Neural crest cell (in vitro differentiated cells): ENCODE results near the gene BAMBI. TPM values are rescaled to one million over a fixed set of nuclear protein-coding genes. Genes with fewer than 3 reads are reported as not detected.
A peak's percentile ranks its signal among the peaks of the same experiment; 100 is the strongest.

Source experiments
- DNase-seq: peaks from one replicate; pipeline ENCODE4 v3.0.0; 2021; ENCODE audit warnings: low read depth, mixed read lengths, low spot score
- H3K27ac Mint-ChIP-seq: one replicate; pipeline ENCODE4 v1.8.0; 2021; ENCODE audit warnings: mild to moderate bottlenecking, mixed read lengths; ENCODE audit not compliant: unreplicated experiment
- H3K27me3 Mint-ChIP-seq: 2 replicates; pipeline ENCODE4 v1.8.0; 2021; ENCODE audit warnings: low read depth, mild to moderate bottlenecking, mixed read lengths
- H3K36me3 Mint-ChIP-seq: 2 replicates; pipeline ENCODE4 v1.8.0; 2021; ENCODE audit warnings: low read depth, mild to moderate bottlenecking, mixed read lengths
- H3K4me1 Mint-ChIP-seq: 2 replicates; pipeline ENCODE4 v1.8.0; 2021; ENCODE audit warnings: mixed read lengths
- H3K4me3 Mint-ChIP-seq: one replicate; pipeline ENCODE4 v1.8.0; 2021; ENCODE audit warnings: mild to moderate bottlenecking, mixed read lengths
- H3K9me3 Mint-ChIP-seq: 2 replicates; pipeline ENCODE4 v1.8.0; 2021; ENCODE audit warnings: mixed read lengths
- CTCF ChIP-seq: fragments of 200-600 bp; sonication (generic); conservative IDR thresholded peaks from 2 replicates; pipeline ENCODE4 v1.5.0; 2021; ENCODE audit warnings: antibody characterized with exemption, mild to moderate bottlenecking
- total RNA-seq: library from RNA; stranded (reverse); gene quantifications from 2 replicates; pipeline ENCODE4 v1.2.1, GENCODE V29; 2021

The BAMBI gene
- total RNA-seq, 1 donor from 2014 or later = 5.5 TPM

GRCh38 chr10:28661035-28661434 lies 16.3 kb upstream of the BAMBI start:
- peaks cover 38% of the 10 kb centered on the region for H3K27me3 Mint-ChIP-seq
- no peak for TF ChIP-seq CTCF

GRCh38 chr10:28663576-28664368 lies 13.5 kb upstream of the BAMBI start:
- Mint-ChIP-seq H3K27me3 (peaks cover 64% of the 10 kb centered on the region), H3K36me3 (no peaks in the 10 kb centered on the region), H3K27ac (no peak overlapping the region), H3K4me3 (no peak overlapping the region), H3K4me1 (peaks cover 11% of the 10 kb centered on the region), H3K9me3 (no peaks in the 10 kb centered on the region)
- DNase-seq = peak; percentile 69
- TF ChIP-seq CTCF = peak; percentile 99

More at GRCh38 chr10:28661035-28661434, 16.3 kb upstream of the BAMBI start:
- Mint-ChIP-seq H3K36me3 (no peaks in the 10 kb centered on the region), H3K4me3 (no peak overlapping the region), H3K27ac (no peak overlapping the region), H3K4me1 (peaks cover under 1% of the 10 kb centered on the region), H3K9me3 (no peaks in the 10 kb centered on the region)
- no peak for DNase-seq

- no peak overlapping the region for H3K4me3 Mint-ChIP-seq
- H3K36me3 Mint-ChIP-seq = no peaks in the 10 kb centered on the region
Observed at GRCh38 chr10:28664369-28664740, 13.0 kb upstream of the BAMBI start.

GRCh38 chr10:28666751-28667467 lies 10.4 kb upstream of the BAMBI start:
- no peak for TF ChIP-seq CTCF
- Mint-ChIP-seq H3K36me3 (no peaks in the 10 kb centered on the region), H3K4me3 (peak overlapping the region; percentile 36), H3K9me3 (no peaks in the 10 kb centered on the region), H3K27ac (no peak overlapping the region), H3K27me3 (peaks cover 88% of the 10 kb centered on the region), H3K4me1 (peaks cover 20% of the 10 kb centered on the region)
- DNase-seq = no peak

More at GRCh38 chr10:28664369-28664740, 13.0 kb upstream of the BAMBI start:
- TF ChIP-seq CTCF = no peak
- Mint-ChIP-seq H3K27me3 (peaks cover 70% of the 10 kb centered on the region), H3K4me1 (peaks cover 17% of the 10 kb centered on the region), H3K9me3 (no peaks in the 10 kb centered on the region), H3K27ac (no peak overlapping the region)
- no peak for DNase-seq

GRCh38 chr10:28668363-28669226 lies 8.7 kb upstream of the BAMBI start:
- H3K9me3 Mint-ChIP-seq = no peaks in the 10 kb centered on the region
- peak; percentile 42 for DNase-seq
- TF ChIP-seq CTCF = no peak
- H3K27ac Mint-ChIP-seq = no peak overlapping the region
- peaks cover 20% of the 10 kb centered on the region for H3K4me1 Mint-ChIP-seq
- peaks cover 93% of the 10 kb centered on the region for H3K27me3 Mint-ChIP-seq
- H3K36me3 Mint-ChIP-seq = no peaks in the 10 kb centered on the region
- peak overlapping the region; percentile 82 for H3K4me3 Mint-ChIP-seq
